AG09309 (cell line): ENCODE results near the gene OPN1LW.

Source experiments
- DNase-seq: peaks from one replicate; pipeline ENCODE4 v3.0.0-alpha.2; 2010; ENCODE audit warnings: low read depth
- H3K4me3 ChIP-seq: 2 replicates; pipeline ENCODE4 v1.5.1; 2011; ENCODE audit warnings: mild to moderate bottlenecking, low read depth, low read length, moderate library complexity; ENCODE audit not compliant: control insufficient read depth
- CTCF ChIP-seq: IDR thresholded peaks from 2 replicates; pipeline ENCODE4 v1.5.1; 2011; ENCODE audit warnings: mild to moderate bottlenecking, low read depth, low read length, inconsistent platforms; ENCODE audit not compliant: insufficient read depth, control insufficient read depth; ENCODE audit errors: missing control alignments

OPN1LW gene

GRCh38 chrX:154132366-154132765 lies 11.7 kb upstream of the OPN1LW start:
- H3K4me3 ChIP-seq: no peak overlapping the region
- TF ChIP-seq CTCF: no peak
- no peak for DNase-seq

- H3K4me3 ChIP-seq: no peak overlapping the region
- no peak for TF ChIP-seq CTCF
- no peak for DNase-seq
Observed at GRCh38 chrX:154135458-154136229, 8.4 kb upstream of the OPN1LW start.

- peak; percentile 58 for TF ChIP-seq CTCF
- H3K4me3 ChIP-seq: peak overlapping the region; percentile 32
- DNase-seq: no peak
Observed at GRCh38 chrX:154136627-154137161, 7.3 kb upstream of the OPN1LW start.

- H3K4me3 ChIP-seq: no peak overlapping the region
- no peak for DNase-seq
- TF ChIP-seq CTCF: no peak
Observed at GRCh38 chrX:154138857-154139256, 5.2 kb upstream of the OPN1LW start.

GRCh38 chrX:154140206-154140605 lies 3.8 kb upstream of the OPN1LW start:
- H3K4me3 ChIP-seq: no peak overlapping the region
- no peak for DNase-seq
- TF ChIP-seq CTCF: no peak

- DNase-seq: no peak
- no peak overlapping the region for H3K4me3 ChIP-seq
- no peak for TF ChIP-seq CTCF
Observed at GRCh38 chrX:154140742-154141141, 3.3 kb upstream of the OPN1LW start.

GRCh38 chrX:154142386-154142785 lies 1.7 kb upstream of the OPN1LW start:
- no peak for TF ChIP-seq CTCF
- no peak for DNase-seq
- H3K4me3 ChIP-seq: no peak overlapping the region
